Activated CD4-positive, alpha-beta memory T cell treated with anti-CD3 and anti-CD28 coated beads, Interleukin-2, amount 10 ng/mL, durations not matched to agents 7 days and 5 days (primary cell): ENCODE measurements around the gene STPG1. TPM values are rescaled to one million over a fixed set of nuclear protein-coding genes. Genes with fewer than 3 reads are reported as not detected.

ENCODE experiments used
- CTCF ChIA-PET: fragments of 350-600 bp; sonication (Branson Sonifier 250); formaldehyde crosslinking; loops from one replicate; lab custom pipeline; 2021; ENCODE audit warnings: antibody characterized with exemption, inconsistent platforms; lab: Charles Lee
- POLR2A ChIA-PET: fragments of 350-600 bp; sonication (Branson Sonifier 250); formaldehyde crosslinking; loops from one replicate; lab custom pipeline; 2021; ENCODE audit warnings: antibody characterized with exemption; lab: Charles Lee
- DNase-seq: peaks from one replicate; pipeline ENCODE4 v3.0.0-alpha.2; 2020
- H3K27ac Mint-ChIP-seq: one replicate; pipeline ENCODE4 v1.8.0; 2021; ENCODE audit warnings: mild to moderate bottlenecking, mixed read lengths
- H3K27me3 Mint-ChIP-seq: one replicate; pipeline ENCODE4 v1.8.0; 2021; ENCODE audit warnings: mixed read lengths
- H3K36me3 Mint-ChIP-seq: one replicate; pipeline ENCODE4 v1.8.0; 2021; ENCODE audit warnings: low read depth, mixed read lengths
- H3K4me1 Mint-ChIP-seq: one replicate; pipeline ENCODE4 v1.8.0; 2021; ENCODE audit warnings: mixed read lengths
- H3K4me3 Mint-ChIP-seq: one replicate; pipeline ENCODE4 v1.8.0; 2021; ENCODE audit warnings: mild to moderate bottlenecking, mixed read lengths
- H3K9me3 Mint-ChIP-seq: one replicate; pipeline ENCODE4 v1.8.0; 2021; ENCODE audit warnings: mixed read lengths
- total RNA-seq, 2 experiments: library from RNA; stranded (reverse); gene quantifications; one replicate each; pipeline ENCODE4 v1.2.3, GENCODE V29; 2021

The STPG1 gene
- total RNA-seq, 2 experiments from 2014 or later = 9.1 to 9.5 TPM

GRCh38 chr1:24327891-24328290 is 85.7 kb downstream of the STPG1 start:
- Mint-ChIP-seq H3K27me3 (peaks cover 83% of the 10 kb centered on the region), H3K4me3 (no peak overlapping the region), H3K4me1 (peaks cover 2% of the 10 kb centered on the region), H3K36me3 (no peaks in the 10 kb centered on the region), H3K9me3 (no peaks in the 10 kb centered on the region), H3K27ac (no peak overlapping the region)
- ChIA-PET CTCF (no interaction called here), POLR2A (no interaction called here)
- DNase-seq = no peak

- ChIA-PET POLR2A (interaction anchor here (0.6 kb wide), 1 partner anchor 149 kb away, joined by 3 read pairs; no protein-coding TSS in a partner anchor), CTCF (no interaction called here)
- peaks cover 87% of the 10 kb centered on the region for H3K27me3 Mint-ChIP-seq
- H3K27ac Mint-ChIP-seq = no peak overlapping the region
- H3K9me3 Mint-ChIP-seq = no peaks in the 10 kb centered on the region
- H3K36me3 Mint-ChIP-seq = no peaks in the 10 kb centered on the region
- no peak for DNase-seq
- H3K4me1 Mint-ChIP-seq = peaks cover 6% of the 10 kb centered on the region
- H3K4me3 Mint-ChIP-seq = no peak overlapping the region
These were observed 86.1 kb downstream of the STPG1 start for GRCh38 chr1:24327486-24327885.

GRCh38 chr1:24325587-24326449 is 87.8 kb downstream of the STPG1 start:
- Mint-ChIP-seq H3K36me3 (no peaks in the 10 kb centered on the region), H3K4me3 (no peak overlapping the region), H3K27ac (no peak overlapping the region), H3K9me3 (no peaks in the 10 kb centered on the region), H3K27me3 (peaks cover 86% of the 10 kb centered on the region), H3K4me1 (peaks cover 18% of the 10 kb centered on the region)
- CTCF ChIA-PET = interaction anchor here (1.6 to 1.8 kb wide), 2 partner anchors 65 to 126 kb away, joined by 4 to 6 read pairs; no protein-coding TSS in a partner anchor
- POLR2A ChIA-PET = no interaction called here
- DNase-seq = no peak

GRCh38 chr1:24324903-24325302 is 88.7 kb downstream of the STPG1 start:
- CTCF ChIA-PET = interaction anchor here (1.8 kb wide), 1 partner anchor 66 kb away, joined by 4 read pairs; no protein-coding TSS in a partner anchor
- Mint-ChIP-seq H3K4me3 (no peak overlapping the region), H3K27ac (no peak overlapping the region), H3K9me3 (no peaks in the 10 kb centered on the region), H3K27me3 (peaks cover 88% of the 10 kb centered on the region), H3K36me3 (no peaks in the 10 kb centered on the region), H3K4me1 (peaks cover 28% of the 10 kb centered on the region)
- no peak for DNase-seq
- POLR2A ChIA-PET = no interaction called here

- H3K4me3 Mint-ChIP-seq = no peak overlapping the region
- no peaks in the 10 kb centered on the region for H3K36me3 Mint-ChIP-seq
- POLR2A ChIA-PET = no interaction called here
- DNase-seq = no peak
- CTCF ChIA-PET = interaction anchor here (6.7 kb wide), 1 partner anchor 69 kb away, joined by 49 read pairs; no protein-coding TSS in a partner anchor
- H3K27ac Mint-ChIP-seq = no peak overlapping the region
- H3K4me1 Mint-ChIP-seq = peaks cover 41% of the 10 kb centered on the region
- peaks cover 89% of the 10 kb centered on the region for H3K27me3 Mint-ChIP-seq
- no peaks in the 10 kb centered on the region for H3K9me3 Mint-ChIP-seq
These were observed 90.3 kb downstream of the STPG1 start for GRCh38 chr1:24323281-24323680.

- Mint-ChIP-seq H3K27me3 (peaks cover 89% of the 10 kb centered on the region), H3K4me3 (peak overlapping the region; percentile 57), H3K27ac (no peak overlapping the region), H3K36me3 (no peaks in the 10 kb centered on the region), H3K9me3 (no peaks in the 10 kb centered on the region), H3K4me1 (peaks cover 41% of the 10 kb centered on the region)
- DNase-seq = no peak
- CTCF ChIA-PET = interaction anchor here (1.3 to 6.7 kb wide), 6 partner anchors 62 to 123 kb away, joined by 3 to 49 read pairs (median 7); no protein-coding TSS in a partner anchor
- POLR2A ChIA-PET = interaction anchor here (1.3 to 2.3 kb wide), 4 partner anchors 41 to 69 kb away, joined by 3 to 11 read pairs (median 7); no protein-coding TSS in a partner anchor
These were observed 91.0 kb downstream of the STPG1 start for GRCh38 chr1:24322470-24323177.

- H3K27ac Mint-ChIP-seq = no peak overlapping the region
These were observed 91.7 kb downstream of the STPG1 start for GRCh38 chr1:24321697-24322469.

GRCh38 chr1:24321126-24321525 is 92.5 kb downstream of the STPG1 start:
- Mint-ChIP-seq H3K9me3 (no peaks in the 10 kb centered on the region), H3K36me3 (no peaks in the 10 kb centered on the region), H3K4me3 (peak overlapping the region; percentile 21), H3K4me1 (peaks cover 41% of the 10 kb centered on the region), H3K27ac (no peak overlapping the region), H3K27me3 (peaks cover 88% of the 10 kb centered on the region)
- POLR2A ChIA-PET = interaction anchor here (0.7 to 2.3 kb wide), 7 partner anchors 43 to 182 kb away, joined by 3 to 11 read pairs (median 3); partner anchors contain the start of gene RCAN3
- DNase-seq = peak; percentile 24
- CTCF ChIA-PET = interaction anchor here (1.2 to 6.7 kb wide), 6 partner anchors 71 to 171 kb away, joined by 4 to 49 read pairs (median 8); partner anchors contain the start of gene NIPAL3

More at GRCh38 chr1:24321697-24322469, 91.7 kb downstream of the STPG1 start:
- ChIA-PET POLR2A (interaction anchor here (0.7 to 2.3 kb wide), 7 partner anchors 42 to 181 kb away, joined by 3 to 11 read pairs (median 3); partner anchors contain the start of gene RCAN3), CTCF (interaction anchor here (1.2 to 6.7 kb wide), 9 partner anchors 63 to 172 kb away, joined by 3 to 49 read pairs (median 6); partner anchors contain the start of gene NIPAL3)
- Mint-ChIP-seq H3K4me3 (peak overlapping the region; percentile 57), H3K36me3 (no peaks in the 10 kb centered on the region), H3K9me3 (no peaks in the 10 kb centered on the region), H3K4me1 (peaks cover 41% of the 10 kb centered on the region), H3K27me3 (peaks cover 89% of the 10 kb centered on the region)
- peak; percentile 81 for DNase-seq

GRCh38 chr1:24319962-24320361 is 93.6 kb downstream of the STPG1 start:
- ChIA-PET POLR2A (no interaction called here), CTCF (interaction anchor here (2.0 to 6.7 kb wide), 3 partner anchors 72 to 170 kb away, joined by 8 to 49 read pairs (median 10); no protein-coding TSS in a partner anchor)
- Mint-ChIP-seq H3K27ac (no peak overlapping the region), H3K9me3 (no peaks in the 10 kb centered on the region), H3K4me1 (peaks cover 41% of the 10 kb centered on the region), H3K27me3 (peaks cover 84% of the 10 kb centered on the region), H3K4me3 (no peak overlapping the region), H3K36me3 (no peaks in the 10 kb centered on the region)
- no peak for DNase-seq

- no peak for DNase-seq
- H3K4me3 Mint-ChIP-seq = no peak within 1 kb of the TSS
- CTCF ChIA-PET = interaction anchor here (0.6 to 6.7 kb wide), 2 partner anchors 72 to 130 kb away, joined by 6 to 49 read pairs; no protein-coding TSS in a partner anchor
- peaks cover 78% of the 10 kb centered on the region for H3K27me3 Mint-ChIP-seq
- H3K27ac Mint-ChIP-seq = no peak within 1 kb of the TSS
- H3K4me1 Mint-ChIP-seq = peaks cover 41% of the 10 kb centered on the region
- POLR2A ChIA-PET = no interaction called here
- H3K9me3 Mint-ChIP-seq = no peaks in the 10 kb centered on the region
- no peaks in the 10 kb centered on the region for H3K36me3 Mint-ChIP-seq
These were observed 94.2 kb downstream of the STPG1 start, which contains the start of gene GRHL3 for GRCh38 chr1:24319312-24319863. Gene GRHL3, plus strand, starts transcription at chr1:24319357. Its CDS starts 195 bp downstream, at chr1:24319552.

- H3K27me3 Mint-ChIP-seq = peaks cover 78% of the 10 kb centered on the region
- CTCF ChIA-PET = interaction anchor here (0.6 to 6.7 kb wide), 2 partner anchors 73 to 129 kb away, joined by 6 to 49 read pairs; no protein-coding TSS in a partner anchor
- no peak overlapping the region for H3K4me3 Mint-ChIP-seq
These were observed 94.8 kb downstream of the STPG1 start for GRCh38 chr1:24318615-24319311.

More at GRCh38 chr1:24318615-24319311, 94.8 kb downstream of the STPG1 start:
- H3K36me3 Mint-ChIP-seq = no peaks in the 10 kb centered on the region
- DNase-seq = no peak
- POLR2A ChIA-PET = interaction anchor here (0.6 kb wide), 1 partner anchor 185 kb away, joined by 3 read pairs; no protein-coding TSS in a partner anchor
- no peaks in the 10 kb centered on the region for H3K9me3 Mint-ChIP-seq
- no peak overlapping the region for H3K27ac Mint-ChIP-seq
- H3K4me1 Mint-ChIP-seq = peaks cover 41% of the 10 kb centered on the region
